ENCODE results near the gene TANC2. TPM values are rescaled to one million over a fixed set of nuclear protein-coding genes. Genes with fewer than 3 reads are reported as not detected.

Gene TANC2
- total and polyA plus RNA-seq, 9 of the 15 experiments (the other 6 are each of a cell fraction or from before 2014, with no cell fraction given) = 0.46 to 7.8 (median 4.5) TPM

- ATAC-seq (peak; percentile 87), FAIRE-seq (peak; percentile 95), DNase-seq (ENCODE audit: extremely low read depth in 1 of 4, low spot score in 3 of 4) (peak; percentile 80 to 88 (median 82))
- intact Hi-C loops (cut with micrococcal nuclease) (loop anchor here (1.0 kb wide), 2 partner anchors 264 to 296 kb away; no protein-coding TSS in a partner anchor), in situ Hi-C loops (cut with MboI) (loop anchor here (25.0 kb wide), 1 partner anchor 256 kb away; no protein-coding TSS in a partner anchor)
- Histone ChIP-seq H2AFZ (ENCODE audit: low read depth, low read length) (peak overlapping the region; percentile 40; the same call in 1 of the 2 replicates), H3K9me3 (replicated peaks; ENCODE audit: control insufficient read depth, insufficient read depth, low read depth, low read length) (no peaks in the 10 kb centered on the region), H3K36me3 (ENCODE audit: control insufficient read depth, insufficient read depth, low read length) (no peaks in the 10 kb centered on the region), H4K20me1 (replicated peaks; ENCODE audit: control insufficient read depth, insufficient read depth, low read length) (no peaks in the 10 kb centered on the region), H3K4me2 (ENCODE audit: insufficient read depth, low read length) (no peak overlapping the region), H3K4me3 (no peak overlapping the region), H3K9me1 (ENCODE audit: control insufficient read depth, insufficient read depth, low read length) (no peaks in the 10 kb centered on the region), H3K4me1 (replicated peaks in 1 of 2; ENCODE audit: control insufficient read depth in 2 of 2, insufficient read depth in 2 of 2, low read length in 2 of 2) (peaks cover 12 to 16% of the 10 kb centered on the region in 2 experiments; a peak in 4 of 5 replicates), H3K9ac (ENCODE audit: insufficient read depth in 1 of 2, low read depth in 2 of 2, low read length in 2 of 2) (no peak overlapping the region; a peak in 1 of 4 replicates), H3K27me3 (ENCODE audit: control insufficient read depth in 2 of 2, insufficient read depth in 2 of 2, low read length in 2 of 2) (no peaks in the 10 kb centered on the region; a peak in 1 of 5 replicates), H3K79me2 (ENCODE audit: control insufficient read depth, insufficient read depth, low read length) (peaks cover 6% of the 10 kb centered on the region; the same call in 2 of the 3 replicates), H3K27ac (ENCODE audit: extremely low read depth, low read depth, low read length) (no peak overlapping the region)
- ChIA-PET POLR2A (interaction anchor here (0.9 kb wide), 1 partner anchor 101 kb away, joined by 3 read pairs; no protein-coding TSS in a partner anchor), CTCF (ENCODE audit: low intra/inter-chr PET ratio) (interaction anchor here (0.7 to 2.7 kb wide), 6 partner anchors 43 to 547 kb away, joined by 3 to 14 read pairs (median 9); no protein-coding TSS in a partner anchor)
- WGBS (ENCODE audit: insufficient coverage, low coverage, missing lambda C conversion rate) = 0% methylated on average over 3 of the region's 3 CpGs
- no TSS peak for BruUV-seq (replicated peaks)
- peak; percentile 88 to 99 (median 99) for TF ChIP-seq CTCF (IDR thresholded peaks at IDR 0.05 in 2 of 3, conservative IDR thresholded peaks at IDR 0.05 in 1 of 3; ENCODE audit: insufficient read depth in 2 of 3, low read depth in 1 of 3, low read length in 3 of 3)
- TF ChIP-seq ZNF354B (CRISPR knock-in tag; IDR thresholded peaks at IDR 0.05) = no peak
- TF ChIP-seq MIER1 (IDR thresholded peaks at IDR 0.05; ENCODE audit: low read depth) = no peak
- no peak for TF ChIP-seq MEIS2 (IDR thresholded peaks at IDR 0.05; ENCODE audit: partially characterized antibody)
- TF ChIP-seq, protein P1, sequence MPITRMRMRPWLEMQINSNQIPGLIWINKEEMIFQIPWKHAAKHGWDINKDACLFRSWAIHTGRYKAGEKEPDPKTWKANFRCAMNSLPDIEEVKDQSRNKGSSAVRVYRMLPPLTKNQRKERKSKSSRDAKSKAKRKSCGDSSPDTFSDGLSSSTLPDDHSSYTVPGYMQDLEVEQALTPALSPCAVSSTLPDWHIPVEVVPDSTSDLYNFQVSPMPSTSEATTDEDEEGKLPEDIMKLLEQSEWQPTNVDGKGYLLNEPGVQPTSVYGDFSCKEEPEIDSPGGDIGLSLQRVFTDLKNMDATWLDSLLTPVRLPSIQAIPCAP (CRISPR knock-in tag; IDR thresholded peaks at IDR 0.05; ENCODE audit: borderline replicate concordance) = no peak
- no peak for TF ChIP-seq PREB (CRISPR knock-in tag; IDR thresholded peaks at IDR 0.05)
- TF ChIP-seq CREM (IDR thresholded peaks at IDR 0.05; ENCODE audit: low read depth) = 0 out of 2 replicates have a peak, but pooled peaks have one; percentile 18
- TF ChIP-seq MYC (IDR thresholded peaks at IDR 0.05; ENCODE audit: low read depth, low read length) = no peak
- TF ChIP-seq MYC (CRISPR knock-in tag; IDR thresholded peaks at IDR 0.05; ENCODE audit: borderline replicate concordance, low read depth) = no peak
- TF ChIP-seq RFX1 (IDR thresholded peaks at IDR 0.05) = peak; percentile 3; the same call in 1 of the 2 replicates
Measured at GRCh38 chr17:62968445-62968923, 2.4 kb downstream of the TANC2 start.
